Smooth muscle cell (in vitro differentiated cells): Measurements from ENCODE around the gene FBP1. TPM values are rescaled to one million over a fixed set of nuclear protein-coding genes. Genes with fewer than 3 reads are reported as not detected.

Experiments
- DNase-seq: peaks from one replicate; lab custom pipeline; 2025; ENCODE audit not compliant: unreplicated experiment; lab: John Stamatoyannopoulos, UW
- H2AFZ ChIP-seq: fragments of 200-600 bp; sonication (generic); 2 replicates; pipeline ENCODE4 v1.6.0; 2016; ENCODE audit warnings: antibody characterized with exemption, low read depth, mild to moderate bottlenecking
- H3F3A ChIP-seq: fragments of 200-600 bp; sonication (generic); 2 replicates; pipeline ENCODE4 v1.6.0; 2017; ENCODE audit warnings: antibody characterized with exemption, low read depth
- H3K27ac ChIP-seq: fragments of 200-600 bp; sonication (generic); 2 replicates; pipeline ENCODE4 v1.5.1; 2016; ENCODE audit warnings: low read depth, mild to moderate bottlenecking
- H3K27me3 ChIP-seq: fragments of 200-600 bp; sonication (generic); 2 replicates; pipeline ENCODE4 v1.6.1; 2016; ENCODE audit warnings: low read depth, mild to moderate bottlenecking
- H3K36me3 ChIP-seq: fragments of 200-600 bp; sonication (generic); 2 replicates; pipeline ENCODE4 v1.5.1; 2016; ENCODE audit warnings: low read depth
- H3K4me1 ChIP-seq: fragments of 200-600 bp; sonication (generic); 2 replicates; pipeline ENCODE4 v1.5.1; 2016; ENCODE audit warnings: low read depth
- H3K4me2 ChIP-seq: fragments of 200-600 bp; sonication (generic); 2 replicates; pipeline ENCODE4 v1.6.0; 2016; ENCODE audit warnings: mild to moderate bottlenecking
- H3K4me3 ChIP-seq: fragments of 200-600 bp; sonication (generic); 2 replicates; pipeline ENCODE4 v1.5.1; 2016; ENCODE audit warnings: mild to moderate bottlenecking
- H3K79me2 ChIP-seq: fragments of 200-600 bp; sonication (generic); 2 replicates; pipeline ENCODE4 v1.6.0; 2016; ENCODE audit warnings: low read depth, mild to moderate bottlenecking
- H3K9ac ChIP-seq: fragments of 200-600 bp; sonication (generic); 2 replicates; pipeline ENCODE4 v1.6.0; 2016; ENCODE audit warnings: low read depth
- H3K9me3 ChIP-seq: fragments of 200-600 bp; sonication (generic); replicated peaks from 2 replicates; pipeline ENCODE4 v1.5.1; 2016; ENCODE audit warnings: low read depth
- H4K20me1 ChIP-seq: fragments of 200-600 bp; sonication (generic); 2 replicates; pipeline ENCODE4 v1.6.0; 2016; ENCODE audit warnings: low read depth
- CTCF ChIP-seq: fragments of 200-600 bp; sonication (generic); IDR thresholded peaks from 2 replicates; pipeline ENCODE4 v1.5.1; 2017; ENCODE audit warnings: borderline replicate concordance, mild to moderate bottlenecking, antibody characterized with exemption; ENCODE audit not compliant: insufficient read depth, poor library complexity, severe bottlenecking
- WGBS: methylation state at CpG from one replicate; pipeline ENCODE4 v1.1.7; 2016; ENCODE audit warnings: low lambda C conversion rate; 5-methylcytosine and 5-hydroxymethylcytosine counted together
- polyA plus RNA-seq: library from polyadenylated mRNA; unstranded; fragments of >200 nt; fragmentation: Nextera tagmentation; extraction: Ambion mirVana; gene quantifications from 2 replicates; pipeline ENCODE4 v1.2.1, GENCODE V29; 2016
- total RNA-seq: library from RNA; depleted of rRNA; stranded (reverse); fragments of >200 nt; gene quantifications from 2 replicates; pipeline ENCODE4 v1.2.3, GENCODE V29; 2014

FBP1 gene
- total and polyA plus RNA-seq, 2 experiments from 2014 or later = 0.22 to 0.70 TPM

GRCh38 chr9:94568972-94569712 is 70.2 kb downstream of the FBP1 start:
- Histone ChIP-seq H3K79me2 (no peaks in the 10 kb centered on the region), H3F3A (no peaks in the 10 kb centered on the region), H3K27ac (no peak overlapping the region), H3K4me1 (no peaks in the 10 kb centered on the region), H2AFZ (no peak overlapping the region), H3K27me3 (peaks cover 6% of the 10 kb centered on the region), H4K20me1 (no peaks in the 10 kb centered on the region), H3K4me2 (no peak overlapping the region), H3K4me3 (no peak overlapping the region), H3K36me3 (no peaks in the 10 kb centered on the region), H3K9ac (no peak overlapping the region), H3K9me3 (no peaks in the 10 kb centered on the region)
- no peak for DNase-seq
- WGBS = 94% methylated on average over 17 of the region's 17 CpGs
- TF ChIP-seq CTCF = no peak

- H3K27me3 ChIP-seq = peaks cover 6% of the 10 kb centered on the region
- H3K36me3 ChIP-seq = no peaks in the 10 kb centered on the region
- H3K4me3 ChIP-seq = no peak overlapping the region
- no peak overlapping the region for H2AFZ ChIP-seq
- no peak for TF ChIP-seq CTCF
- no peaks in the 10 kb centered on the region for H4K20me1 ChIP-seq
- H3K9me3 ChIP-seq = no peaks in the 10 kb centered on the region
- H3K27ac ChIP-seq = no peak overlapping the region
- DNase-seq = no peak
- H3K79me2 ChIP-seq = no peaks in the 10 kb centered on the region
- WGBS = 79% methylated on average over 3 of the region's 3 CpGs
- H3K9ac ChIP-seq = no peak overlapping the region
- H3K4me2 ChIP-seq = no peak overlapping the region
- H3K4me1 ChIP-seq = no peaks in the 10 kb centered on the region
- no peaks in the 10 kb centered on the region for H3F3A ChIP-seq
Measured at GRCh38 chr9:94568250-94568889, 70.9 kb downstream of the FBP1 start.

GRCh38 chr9:94567271-94567670 is 72.0 kb downstream of the FBP1 start:
- Histone ChIP-seq H3K36me3 (no peaks in the 10 kb centered on the region), H3K4me3 (no peak overlapping the region), H3K9ac (no peak overlapping the region), H4K20me1 (no peaks in the 10 kb centered on the region), H3K27me3 (peaks cover 6% of the 10 kb centered on the region), H3K4me2 (no peak overlapping the region), H3K27ac (no peak overlapping the region), H3F3A (no peaks in the 10 kb centered on the region), H2AFZ (no peak overlapping the region), H3K79me2 (no peaks in the 10 kb centered on the region), H3K4me1 (no peaks in the 10 kb centered on the region), H3K9me3 (no peaks in the 10 kb centered on the region)
- 98% methylated on average over 2 of the region's 2 CpGs for WGBS
- no peak for DNase-seq
- no peak for TF ChIP-seq CTCF
